ENCODE measurements around the gene UBR2. TPM values are rescaled to one million over a fixed set of nuclear protein-coding genes. Genes with fewer than 3 reads are reported as not detected.

UBR2 gene
- total RNA-seq, 4 donors from 2014 or later: 29.2 to 39.5 (median 30.6) TPM

- Histone ChIP-seq H3K27ac (no peak overlapping the region), H3K36me3 (peaks cover 0 to 90% (median 17%) of the 10 kb centered on the region in 3 donors), H3K4me1 (peaks cover 0 to 22% (median 2%) of the 10 kb centered on the region in 4 donors), H3K27me3 (no peaks in the 10 kb centered on the region), H3K4me3 (no peak overlapping the region), H3K9me3 (no peaks in the 10 kb centered on the region)
- DNase-seq (ENCODE audit: low spot score in 2 of 2): no peak
- 82 to 87% methylated on average over 5 of the region's 5 CpGs for WGBS, 2 donors
- no peak for TF ChIP-seq EP300 (IDR thresholded peaks at IDR 0.05)
- no peak for TF ChIP-seq CTCF (IDR thresholded peaks at IDR 0.05)
- no peak for TF ChIP-seq POLR2A (IDR thresholded peaks at IDR 0.05)
These were observed 126.4 kb downstream of the UBR2 start for GRCh38 chr6:42690151-42690702.

- peaks cover 0 to 85% (median 16%) of the 10 kb centered on the region in 3 donors for H3K36me3 ChIP-seq
- DNase-seq (ENCODE audit: low spot score in 2 of 2): no peak
- no peaks in the 10 kb centered on the region for H3K27me3 ChIP-seq
- H3K4me3 ChIP-seq: no peak overlapping the region
- no peaks in the 10 kb centered on the region for H3K9me3 ChIP-seq
- H3K27ac ChIP-seq: no peak overlapping the region
- H3K4me1 ChIP-seq: peaks cover 0 to 22% (median 2%) of the 10 kb centered on the region in 4 donors
- TF ChIP-seq EP300 (IDR thresholded peaks at IDR 0.05) (no peak), CTCF (IDR thresholded peaks at IDR 0.05) (no peak), POLR2A (IDR thresholded peaks at IDR 0.05) (no peak)
- WGBS, 2 donors: 73 to 75% methylated on average over 2 of the region's 2 CpGs
These were observed 127.0 kb downstream of the UBR2 start for GRCh38 chr6:42690872-42691271.

GRCh38 chr6:42692137-42692911 is 128.5 kb downstream of the UBR2 start:
- Histone ChIP-seq H3K4me3 (no peak overlapping the region), H3K27ac (peak overlapping the region in 1 of 4 donors; percentile 28), H3K9me3 (no peaks in the 10 kb centered on the region), H3K4me1 (peaks cover 0 to 29% (median 2%) of the 10 kb centered on the region in 4 donors), H3K36me3 (peaks cover 0 to 73% (median 16%) of the 10 kb centered on the region in 3 donors), H3K27me3 (no peaks in the 10 kb centered on the region)
- TF ChIP-seq POLR2A (IDR thresholded peaks at IDR 0.05) (no peak), CTCF (IDR thresholded peaks at IDR 0.05) (no peak), EP300 (IDR thresholded peaks at IDR 0.05) (no peak)
- WGBS, 2 donors: 60 to 76% methylated on average over 4 of the region's 4 CpGs
- DNase-seq (ENCODE audit: low spot score in 2 of 2): no peak

GRCh38 chr6:42693725-42694323 is 130.0 kb downstream of the UBR2 start:
- H3K36me3 ChIP-seq: peaks cover 0 to 58% (median 8%) of the 10 kb centered on the region in 3 donors
- DNase-seq (ENCODE audit: low spot score in 2 of 2): no peak

More at GRCh38 chr6:42693725-42694323, 130.0 kb downstream of the UBR2 start:
- peak overlapping the region in 1 of 4 donors; percentile 33 for H3K27ac ChIP-seq
- TF ChIP-seq POLR2A (IDR thresholded peaks at IDR 0.05) (no peak), EP300 (IDR thresholded peaks at IDR 0.05) (no peak), CTCF (IDR thresholded peaks at IDR 0.05) (no peak)
- H3K27me3 ChIP-seq: no peaks in the 10 kb centered on the region
- 94 to 98% methylated on average over 2 of the region's 2 CpGs for WGBS, 2 donors
- peaks cover 0 to 29% (median 2%) of the 10 kb centered on the region in 4 donors for H3K4me1 ChIP-seq
- H3K4me3 ChIP-seq: no peak overlapping the region
- no peaks in the 10 kb centered on the region for H3K9me3 ChIP-seq

All from tibial nerve (tissue), 4 donors.